PC-9 (cell line): ENCODE results near the gene MPV17. TPM values are rescaled to one million over a fixed set of nuclear protein-coding genes. Genes with fewer than 3 reads are reported as not detected.

ENCODE experiments used
- BruUV-seq: library from RNA; stranded (reverse); fragments of 400-500 nt; replicated peaks from 2 replicates; lab custom pipeline; 2021; lab: Mats Ljungman, UMichigan
- CTCF ChIA-PET: fragments of 300-600 bp; sonication (Branson Sonifier 250); formaldehyde crosslinking; loops from one replicate; lab custom pipeline; 2022; ENCODE audit warnings: antibody characterized with exemption; lab: Charles Lee
- POLR2A ChIA-PET: fragments of 300-600 bp; sonication (Branson Sonifier 250); formaldehyde crosslinking; loops from one replicate; lab custom pipeline; 2022; ENCODE audit warnings: antibody characterized with exemption; ENCODE audit not compliant: unreplicated experiment; lab: Charles Lee
- DNase-seq, 2 experiments: peaks; one replicate each; pipeline versions ENCODE4 v3.0.0 to v3.0.0-alpha.2; 2015 to 2022; ENCODE audit warnings: mixed read lengths in 1 of 2
- H2AFZ ChIP-seq: fragments of 200-600 bp; sonication (generic); 2 replicates; pipeline ENCODE4 v1.8.1; 2017; ENCODE audit warnings: antibody characterized with exemption
- H3F3A ChIP-seq: fragments of 200-600 bp; sonication (generic); 2 replicates; pipeline ENCODE4 v1.8.1; 2017; ENCODE audit warnings: antibody characterized with exemption, mild to moderate bottlenecking, low read depth; ENCODE audit not compliant: insufficient read depth
- H3K27ac ChIP-seq: fragments of 200-600 bp; sonication (generic); 2 replicates; pipeline ENCODE4 v1.6.1; 2016; ENCODE audit warnings: mixed run types
- H3K27me3 ChIP-seq: fragments of 200-600 bp; sonication (generic); 2 replicates; pipeline ENCODE4 v1.6.1; 2016; ENCODE audit warnings: low read depth, mixed run types; ENCODE audit not compliant: insufficient read depth
- H3K36me3 ChIP-seq: fragments of 200-600 bp; sonication (generic); 2 replicates; pipeline ENCODE4 v1.6.1; 2016; ENCODE audit warnings: low read depth, mixed run types
- H3K4me1 ChIP-seq: fragments of 200-600 bp; sonication (generic); replicated peaks from 2 replicates; pipeline ENCODE4 v1.6.1; 2016; ENCODE audit warnings: mixed run types; ENCODE audit not compliant: insufficient read depth
- H3K4me2 ChIP-seq: fragments of 200-600 bp; sonication (generic); 2 replicates; pipeline ENCODE4 v1.6.1; 2017; ENCODE audit warnings: mixed run types
- H3K4me3 ChIP-seq: fragments of 200-600 bp; sonication (generic); 2 replicates; pipeline ENCODE4 v1.6.1; 2016; ENCODE audit warnings: mixed run types
- H3K79me2 ChIP-seq: fragments of 200-600 bp; sonication (generic); 2 replicates; pipeline ENCODE4 v1.6.1; 2017; ENCODE audit warnings: low read depth, mixed run types
- H3K9me2 ChIP-seq: fragments of 200-600 bp; sonication (generic); 2 replicates; pipeline ENCODE4 v1.8.1; 2017; ENCODE audit warnings: mild to moderate bottlenecking; ENCODE audit not compliant: insufficient read depth
- H3K9me3 ChIP-seq: fragments of 200-600 bp; sonication (generic); 2 replicates; pipeline ENCODE4 v1.8.1; 2016; ENCODE audit warnings: low read depth; ENCODE audit not compliant: insufficient read depth
- H4K20me1 ChIP-seq: fragments of 200-600 bp; sonication (generic); 2 replicates; pipeline ENCODE4 v1.8.1; 2017; ENCODE audit not compliant: insufficient read depth
- CTCF ChIP-seq: fragments of 200-600 bp; sonication (generic); conservative IDR thresholded peaks from 2 replicates; pipeline ENCODE4 v1.6.1; 2017; ENCODE audit warnings: mixed run types, antibody characterized with exemption, mild to moderate bottlenecking, moderate library complexity
- EZH2 ChIP-seq: fragments of 200-600 bp; sonication (generic); IDR thresholded peaks from 2 replicates; pipeline ENCODE4 v1.8.0; 2017; ENCODE audit warnings: antibody characterized with exemption, low read depth
- intact Hi-C: fragments of 100-400 bp; cut with micrococcal nuclease; formaldehyde crosslinking; loops from one replicate; pipeline ENCODE4 v1.10.0; 2022; ENCODE audit not compliant: unreplicated experiment
- total RNA-seq: library from RNA; stranded (reverse); gene quantifications from 2 replicates; pipeline ENCODE4 v1.2.3, GENCODE V29; 2021

The MPV17 gene
- total RNA-seq, 1 experiment from 2014 or later: 47.5 TPM

DNA sequence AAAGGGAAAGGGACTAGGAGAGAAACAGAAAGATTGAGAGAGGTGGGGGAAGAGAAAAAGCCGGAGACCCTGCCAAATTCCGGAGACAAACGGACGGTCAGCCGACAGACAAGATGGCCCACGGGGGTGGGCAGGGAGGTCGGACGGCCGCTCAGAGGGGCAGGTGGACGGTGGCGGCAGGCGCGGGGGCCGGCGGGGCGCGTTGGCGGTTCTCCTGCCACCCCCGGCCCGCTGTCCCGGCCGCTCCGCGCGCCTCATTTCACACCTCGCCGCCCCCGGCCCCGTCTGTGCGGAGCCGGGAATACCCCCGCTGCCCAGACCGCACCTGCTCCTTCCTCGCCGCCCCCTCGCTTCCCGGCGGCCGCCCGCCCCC lies 61.0 kb downstream of the MPV17 start:
- Histone ChIP-seq H3K4me3 (no peak overlapping the region), H3K79me2 (no peaks in the 10 kb centered on the region), H3F3A (no peaks in the 10 kb centered on the region; the same call in 1 of the 2 replicates), H2AFZ (no peak overlapping the region), H3K4me2 (no peak overlapping the region), H3K36me3 (no peaks in the 10 kb centered on the region), H3K9me3 (no peaks in the 10 kb centered on the region), H3K27ac (no peak overlapping the region), H3K9me2 (no peaks in the 10 kb centered on the region), H3K4me1 (no peaks in the 10 kb centered on the region), H4K20me1 (no peaks in the 10 kb centered on the region), H3K27me3 (peaks cover 66% of the 10 kb centered on the region)
- intact Hi-C loops: no loop called here
- POLR2A ChIA-PET: interaction anchor here (0.6 kb wide), 1 partner anchor 230 kb away, joined by 11 read pairs; no protein-coding TSS in a partner anchor
- no TSS peak for BruUV-seq
- no peak for TF ChIP-seq CTCF
- no peak for TF ChIP-seq EZH2
- no peak for DNase-seq
- CTCF ChIA-PET: interaction anchor here (0.6 kb wide), 1 partner anchor 108 kb away, joined by 7 read pairs; no protein-coding TSS in a partner anchor

GRCh38 chr2:27261241-27261925 lies 61.5 kb downstream of the MPV17 start:
- Histone ChIP-seq H3F3A (no peaks in the 10 kb centered on the region; the same call in 1 of the 2 replicates), H3K36me3 (no peaks in the 10 kb centered on the region), H3K79me2 (no peaks in the 10 kb centered on the region), H3K27me3 (peaks cover 70% of the 10 kb centered on the region), H3K9me3 (no peaks in the 10 kb centered on the region), H3K4me2 (no peak overlapping the region), H3K9me2 (no peaks in the 10 kb centered on the region), H4K20me1 (no peaks in the 10 kb centered on the region), H3K4me3 (no peak overlapping the region), H3K27ac (no peak overlapping the region), H3K4me1 (no peaks in the 10 kb centered on the region), H2AFZ (no peak overlapping the region)
- no peak for DNase-seq
- no TSS peak for BruUV-seq
- POLR2A ChIA-PET: no interaction called here
- CTCF ChIA-PET: no interaction called here
- TF ChIP-seq CTCF (no peak), EZH2 (no peak)
- intact Hi-C loops: no loop called here

Other genes starting within 250 kb of the MPV17 start
- gene EMILIN1, start 244.5 kb downstream of the MPV17 start, total RNA-seq: 0.83 and 1.6 TPM in 2 replicates
- gene KHK, start 236.3 kb downstream of the MPV17 start, total RNA-seq: 4.4 and 10.4 TPM in 2 replicates
- gene CGREF1, start 204.0 kb downstream of the MPV17 start, total RNA-seq: 0.37 TPM in 1 of 2 replicates, not detected in the other
- not detected in 2 replicates for gene ABHD1, start 199.3 kb downstream of the MPV17 start, total RNA-seq
- gene PREB, start 188.5 kb downstream of the MPV17 start, total RNA-seq: 35.7 and 36.2 TPM in 2 replicates
- gene PRR30, start 183.7 kb downstream of the MPV17 start, total RNA-seq: not detected in 2 replicates
- not detected in 2 replicates for gene TCF23, start 174.1 kb downstream of the MPV17 start, total RNA-seq
- gene ATRAID, start 111.1 kb downstream of the MPV17 start, total RNA-seq: 92.8 and 126 TPM in 2 replicates
- 49.0 and 70.0 TPM in 2 replicates for gene SLC5A6, start 110.8 kb downstream of the MPV17 start, total RNA-seq
- gene CAD, start 105.7 kb downstream of the MPV17 start, total RNA-seq: 41.5 and 70.8 TPM in 2 replicates
- 1.5 and 2.3 TPM in 2 replicates for gene SLC30A3, start 60.0 kb downstream of the MPV17 start, total RNA-seq
- gene DNAJC5G, start 47.7 kb downstream of the MPV17 start, total RNA-seq: not detected in 2 replicates
- 8.2 and 9.8 TPM in 2 replicates for gene TRIM54, start 40.7 kb downstream of the MPV17 start, total RNA-seq
- gene UCN, start 14.7 kb downstream of the MPV17 start, total RNA-seq: 2.8 and 4.6 TPM in 2 replicates
- gene GTF3C2, start 33.7 kb upstream of the MPV17 start, total RNA-seq: 57.5 and 69.8 TPM in 2 replicates
- gene EIF2B4, start 47.2 kb upstream of the MPV17 start, total RNA-seq: 32.9 and 33.1 TPM in 2 replicates
- 60.6 and 73.7 TPM in 2 replicates for gene SNX17, start 47.5 kb upstream of the MPV17 start, total RNA-seq
- 4.1 and 4.5 TPM in 2 replicates for gene ZNF513, start 57.6 kb upstream of the MPV17 start, total RNA-seq
- 114 and 136 TPM in 2 replicates for gene PPM1G, start 86.5 kb upstream of the MPV17 start, total RNA-seq
- gene NRBP1, start 105.5 kb upstream of the MPV17 start, total RNA-seq: 67.9 and 83.9 TPM in 2 replicates
- gene KRTCAP3, start 119.3 kb upstream of the MPV17 start, total RNA-seq: 62.9 and 91.7 TPM in 2 replicates
- 26.2 and 27.2 TPM in 2 replicates for gene IFT172, start 166.6 kb upstream of the MPV17 start, total RNA-seq
- gene FNDC4, start 172.1 kb upstream of the MPV17 start, total RNA-seq: 5.3 and 6.3 TPM in 2 replicates
- 3.4 and 4.0 TPM in 2 replicates for gene GCKR, start 173.7 kb upstream of the MPV17 start, total RNA-seq